Uterus (tissue), 2 donors: ENCODE measurements around the gene AGPAT2.

Source experiments
- POLR2A ChIP-seq, 2 donors: fragments of 450-650 bp; IDR thresholded peaks; one replicate each; pipeline ENCODE4 v1.6.1; 2016; ENCODE audit warnings: antibody characterized with exemption in 2 of 2, mild to moderate bottlenecking in 1 of 2, moderate library complexity in 1 of 2
- TF ChIP-seq, protein P1 (sequence below), 4 experiments: fragments of 200-600 bp in 2 of 4; fragments of 450-650 bp in 2 of 4; sonication (generic) in 2 of 4; IDR thresholded peaks; one replicate each; pipeline ENCODE4 v1.5.1; 2016 to 2019; ENCODE audit warnings: antibody characterized with exemption in 4 of 4, mild to moderate bottlenecking in 2 of 4, moderate library complexity in 1 of 4

DNA sequence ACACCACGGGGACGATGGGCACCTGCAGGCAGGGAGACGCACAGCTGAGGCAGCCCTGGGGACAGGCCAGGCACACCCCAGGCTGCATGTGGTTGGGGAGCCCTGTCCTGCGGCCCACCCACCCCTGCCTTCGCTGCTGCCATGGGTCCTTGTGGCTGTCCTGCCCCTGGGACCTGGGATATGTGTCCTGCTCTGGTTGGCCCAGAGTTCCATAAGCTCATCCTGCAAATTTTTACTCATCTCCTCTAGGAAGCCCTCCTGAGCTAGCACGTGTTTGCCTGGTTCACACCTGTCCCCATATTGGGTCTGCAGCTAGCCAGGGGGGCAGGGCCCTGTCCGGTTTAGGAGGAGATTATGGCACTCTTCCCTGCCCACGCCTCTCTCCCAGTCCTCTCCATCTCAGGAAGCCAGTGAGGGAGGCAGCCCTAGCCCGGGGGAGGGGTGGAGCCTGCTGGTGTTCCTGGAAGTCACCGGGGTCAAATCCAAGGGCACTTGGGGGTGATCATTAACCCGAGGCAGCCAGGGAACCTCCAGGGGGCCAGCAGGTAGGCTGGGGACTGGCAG, 12.4 kb downstream of the AGPAT2 start:
- TF ChIP-seq, protein P1, sequence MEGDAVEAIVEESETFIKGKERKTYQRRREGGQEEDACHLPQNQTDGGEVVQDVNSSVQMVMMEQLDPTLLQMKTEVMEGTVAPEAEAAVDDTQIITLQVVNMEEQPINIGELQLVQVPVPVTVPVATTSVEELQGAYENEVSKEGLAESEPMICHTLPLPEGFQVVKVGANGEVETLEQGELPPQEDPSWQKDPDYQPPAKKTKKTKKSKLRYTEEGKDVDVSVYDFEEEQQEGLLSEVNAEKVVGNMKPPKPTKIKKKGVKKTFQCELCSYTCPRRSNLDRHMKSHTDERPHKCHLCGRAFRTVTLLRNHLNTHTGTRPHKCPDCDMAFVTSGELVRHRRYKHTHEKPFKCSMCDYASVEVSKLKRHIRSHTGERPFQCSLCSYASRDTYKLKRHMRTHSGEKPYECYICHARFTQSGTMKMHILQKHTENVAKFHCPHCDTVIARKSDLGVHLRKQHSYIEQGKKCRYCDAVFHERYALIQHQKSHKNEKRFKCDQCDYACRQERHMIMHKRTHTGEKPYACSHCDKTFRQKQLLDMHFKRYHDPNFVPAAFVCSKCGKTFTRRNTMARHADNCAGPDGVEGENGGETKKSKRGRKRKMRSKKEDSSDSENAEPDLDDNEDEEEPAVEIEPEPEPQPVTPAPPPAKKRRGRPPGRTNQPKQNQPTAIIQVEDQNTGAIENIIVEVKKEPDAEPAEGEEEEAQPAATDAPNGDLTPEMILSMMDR (IDR thresholded peaks at IDR 0.05), result no peak
- TF ChIP-seq POLR2A (IDR thresholded peaks at IDR 0.05), result no peak
